Activated CD8-positive, alpha-beta T cell treated with anti-CD3 and anti-CD28 coated beads, Interleukin-2, amount 10 ng/mL, durations not matched to agents 7 days and 5 days (primary cell): ENCODE measurements around the gene BCKDHA. TPM values are rescaled to one million over a fixed set of nuclear protein-coding genes. Genes with fewer than 3 reads are reported as not detected.

Experiments
- ATAC-seq: fragments of 150-1000 bp; cut with Tn5 transposase; one replicate; pipeline ENCODE4 v1.10.0; 2021; ENCODE audit warnings: moderate library complexity
- CTCF ChIA-PET: fragments of 350-600 bp; sonication (Branson Sonifier 250); formaldehyde crosslinking; loops from one replicate; lab custom pipeline; 2021; ENCODE audit warnings: antibody characterized with exemption; lab: Charles Lee
- POLR2A ChIA-PET: fragments of 350-600 bp; sonication (Branson Sonifier 250); formaldehyde crosslinking; loops from one replicate; lab custom pipeline; 2021; ENCODE audit warnings: antibody characterized with exemption; lab: Charles Lee
- DNase-seq: peaks from one replicate; pipeline ENCODE4 v3.0.0-alpha.2; 2020
- H3K27ac Mint-ChIP-seq: one replicate; pipeline ENCODE4 v1.8.0; 2021; ENCODE audit warnings: mild to moderate bottlenecking, mixed read lengths
- H3K27me3 Mint-ChIP-seq: one replicate; pipeline ENCODE4 v1.8.0; 2021; ENCODE audit warnings: low read depth, mixed read lengths
- H3K36me3 Mint-ChIP-seq: one replicate; pipeline ENCODE4 v1.8.0; 2021; ENCODE audit warnings: low read depth, mixed read lengths
- H3K4me1 Mint-ChIP-seq: one replicate; pipeline ENCODE4 v1.8.0; 2021; ENCODE audit warnings: low read depth, mixed read lengths
- H3K4me3 Mint-ChIP-seq: one replicate; pipeline ENCODE4 v1.8.0; 2021; ENCODE audit warnings: mild to moderate bottlenecking, mixed read lengths
- H3K9me3 Mint-ChIP-seq: one replicate; pipeline ENCODE4 v1.8.0; 2022; ENCODE audit warnings: mixed read lengths; ENCODE audit not compliant: insufficient read depth
- total RNA-seq, 2 experiments: library from RNA; stranded (reverse); gene quantifications; one replicate each; pipeline ENCODE4 v1.2.3, GENCODE V29; 2021

Gene BCKDHA
- total RNA-seq, 2 experiments from 2014 or later = 15.8 to 24.5 TPM

GRCh38 chr19:41355802-41356201 lies 41.8 kb upstream of the BCKDHA start:
- H3K36me3 Mint-ChIP-seq = peaks cover 37% of the 10 kb centered on the region
- peaks cover 59% of the 10 kb centered on the region for H3K4me1 Mint-ChIP-seq
- no peaks in the 10 kb centered on the region for H3K9me3 Mint-ChIP-seq
- ChIA-PET CTCF (interaction anchor here (0.9 to 2.6 kb wide), 9 partner anchors 9 to 75 kb away, joined by 3 to 35 read pairs (median 3); partner anchors contain the start of gene B9D2), POLR2A (interaction anchor here (0.6 to 2.7 kb wide), 4 partner anchors 8 to 92 kb away, joined by 3 to 12 read pairs (median 7); partner anchors contain the start of genes B9D2 and HNRNPUL1)
- DNase-seq (no peak), ATAC-seq (no peak)
- no peaks in the 10 kb centered on the region for H3K27me3 Mint-ChIP-seq
- peak overlapping the region; percentile 64 for H3K4me3 Mint-ChIP-seq
- peak overlapping the region; percentile 95 for H3K27ac Mint-ChIP-seq

DNA sequence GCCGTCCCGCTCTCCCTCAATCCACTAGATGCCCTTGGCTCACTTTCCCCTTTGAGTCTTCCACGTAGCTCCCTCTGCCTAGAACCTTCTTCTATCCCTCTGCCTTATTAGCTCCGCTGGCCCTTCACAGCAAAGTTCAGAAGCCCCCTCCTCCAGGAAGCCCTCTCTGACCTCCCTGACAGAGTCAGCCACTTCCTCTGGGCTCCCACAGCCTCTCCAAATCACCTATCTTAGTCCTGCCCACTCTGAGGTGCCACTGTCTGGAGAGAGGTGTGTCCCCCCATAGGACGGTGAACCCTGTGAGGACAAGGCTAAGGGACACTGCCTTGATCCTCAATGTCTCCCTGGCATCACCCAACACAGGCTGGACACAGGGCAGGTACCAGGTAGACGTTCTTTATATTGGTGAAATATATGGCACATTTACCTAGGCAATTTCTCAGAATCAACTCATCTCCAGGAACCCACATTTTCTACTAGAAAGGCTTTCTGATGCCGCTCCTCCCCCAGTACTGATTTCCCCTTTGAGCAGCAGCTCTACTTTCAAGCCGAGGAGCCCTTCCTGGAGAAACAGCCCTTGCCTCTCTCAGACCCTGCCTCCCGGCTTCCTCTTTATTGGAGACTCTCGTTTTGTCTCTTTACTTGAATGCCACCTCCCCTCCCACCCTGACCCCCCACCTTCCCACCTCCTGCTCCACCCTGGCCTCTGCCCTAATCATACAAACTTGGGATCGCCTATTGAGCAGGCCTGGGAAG lies 40.5 kb upstream of the BCKDHA start:
- H3K27ac Mint-ChIP-seq = peak overlapping the region; percentile 95
- H3K9me3 Mint-ChIP-seq = no peaks in the 10 kb centered on the region
- ATAC-seq (peak; percentile 6), DNase-seq (peak; percentile 66)
- peaks cover 59% of the 10 kb centered on the region for H3K4me1 Mint-ChIP-seq
- H3K36me3 Mint-ChIP-seq = peaks cover 27% of the 10 kb centered on the region
- peak overlapping the region; percentile 64 for H3K4me3 Mint-ChIP-seq
- ChIA-PET CTCF (interaction anchor here (0.8 to 1.4 kb wide), 4 partner anchors 48 to 551 kb away, joined by 3 to 6 read pairs (median 3); no protein-coding TSS in a partner anchor), POLR2A (interaction anchor here (1.0 to 2.7 kb wide), 5 partner anchors 7 to 209 kb away, joined by 3 to 12 read pairs (median 4); partner anchors contain the start of genes B9D2 and EXOSC5)
- no peaks in the 10 kb centered on the region for H3K27me3 Mint-ChIP-seq

DNA sequence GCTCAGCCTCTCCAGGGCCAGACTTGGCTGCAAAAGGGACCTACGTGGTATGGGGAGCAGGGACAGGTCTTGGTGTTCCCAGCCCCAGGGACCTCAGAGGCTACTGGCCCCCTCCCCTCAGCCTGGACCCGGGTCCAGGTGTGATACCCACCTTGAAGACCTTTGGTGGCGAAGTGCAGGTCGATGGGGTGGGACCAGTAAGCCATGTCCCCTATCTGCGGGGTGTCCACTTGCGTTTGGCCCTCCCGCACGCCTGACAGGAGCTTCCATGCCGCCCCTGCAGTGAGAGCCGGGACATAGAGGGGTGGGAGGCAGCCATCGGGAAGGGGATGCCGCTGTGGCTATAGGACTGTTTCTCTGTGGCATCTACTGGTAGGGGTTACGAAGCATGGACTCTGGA lies 39.9 kb upstream of the BCKDHA start:
- H3K9me3 Mint-ChIP-seq = no peaks in the 10 kb centered on the region
- no peaks in the 10 kb centered on the region for H3K27me3 Mint-ChIP-seq
- ChIA-PET POLR2A (interaction anchor here (1.0 kb wide), 2 partner anchors 39 to 208 kb away, joined by 3 to 4 read pairs; partner anchors contain the start of gene EXOSC5), CTCF (interaction anchor here (1.2 kb wide), 1 partner anchor 552 kb away, joined by 3 read pairs; no protein-coding TSS in a partner anchor)
- H3K27ac Mint-ChIP-seq = peak overlapping the region; percentile 95
- no peak for DNase-seq
- H3K4me3 Mint-ChIP-seq = peak overlapping the region; percentile 64
- H3K4me1 Mint-ChIP-seq = peaks cover 64% of the 10 kb centered on the region
- ATAC-seq = no peak
- H3K36me3 Mint-ChIP-seq = peaks cover 28% of the 10 kb centered on the region

GRCh38 chr19:41359741-41360140 lies 37.9 kb upstream of the BCKDHA start:
- Mint-ChIP-seq H3K4me3 (no peak overlapping the region), H3K9me3 (no peaks in the 10 kb centered on the region), H3K4me1 (peaks cover 67% of the 10 kb centered on the region), H3K36me3 (peaks cover 27% of the 10 kb centered on the region), H3K27ac (peak overlapping the region; percentile 30), H3K27me3 (no peaks in the 10 kb centered on the region)
- ATAC-seq (no peak), DNase-seq (no peak)
- POLR2A ChIA-PET = no interaction called here
- CTCF ChIA-PET = no interaction called here

DNA sequence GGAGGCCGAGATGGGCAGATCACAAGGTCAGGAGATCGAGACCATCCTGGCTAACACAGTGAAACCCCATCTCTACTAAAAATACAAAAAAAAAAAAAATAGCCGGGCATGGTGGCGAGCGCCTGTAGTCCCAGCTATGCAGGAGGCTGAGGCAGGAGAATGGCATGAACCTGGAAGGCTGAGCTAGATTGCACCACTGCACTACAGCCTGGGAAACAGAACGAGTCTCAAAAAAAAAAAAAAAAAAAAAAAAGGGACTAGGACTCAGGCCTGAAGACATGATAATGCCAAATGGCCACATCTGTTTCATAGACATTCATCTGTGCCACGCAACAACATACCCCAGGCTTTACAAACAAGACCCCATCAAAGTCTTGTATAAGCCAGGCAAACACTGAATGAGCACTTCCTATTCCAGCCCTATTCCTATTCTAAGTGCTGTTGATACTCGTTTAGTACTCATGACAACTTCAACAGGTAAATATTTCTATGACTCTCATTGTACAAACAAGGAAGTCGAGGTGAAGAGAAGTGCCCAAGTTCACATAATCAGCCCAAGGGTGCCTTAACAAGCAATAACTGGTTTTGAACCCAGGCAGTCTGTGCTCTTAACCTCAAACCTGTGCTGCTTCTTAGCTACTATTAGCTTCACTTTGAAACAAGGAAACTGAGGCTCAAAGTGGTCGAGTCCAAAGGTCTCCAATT lies 35.3 kb upstream of the BCKDHA start:
- Mint-ChIP-seq H3K9me3 (no peaks in the 10 kb centered on the region), H3K4me1 (peaks cover 47% of the 10 kb centered on the region), H3K36me3 (peaks cover 12% of the 10 kb centered on the region), H3K27ac (peak overlapping the region; percentile 99), H3K27me3 (no peaks in the 10 kb centered on the region), H3K4me3 (peak overlapping the region; percentile 93)
- ChIA-PET POLR2A (interaction anchor here (3.7 kb wide), 1 partner anchor 10 kb away, joined by 27 read pairs; no protein-coding TSS in a partner anchor), CTCF (interaction anchor here (2.9 kb wide), 1 partner anchor 10 kb away, joined by 31 read pairs; the partner anchor contains the start of gene TGFB1)
- DNase-seq = no peak
- no peak for ATAC-seq

- H3K27ac Mint-ChIP-seq = peak overlapping the region; percentile 99
- peaks cover 11% of the 10 kb centered on the region for H3K36me3 Mint-ChIP-seq
- peaks cover 39% of the 10 kb centered on the region for H3K4me1 Mint-ChIP-seq
- CTCF ChIA-PET = interaction anchor here (0.7 to 3.6 kb wide), 12 partner anchors 8 to 208 kb away, joined by 3 to 35 read pairs (median 6); partner anchors contain the start of genes CCDC97, DMAC2, HNRNPUL1 and TGFB1
- H3K4me3 Mint-ChIP-seq = peak overlapping the region; percentile 93
- no peaks in the 10 kb centered on the region for H3K9me3 Mint-ChIP-seq
- H3K27me3 Mint-ChIP-seq = no peaks in the 10 kb centered on the region
- no peak for DNase-seq
- POLR2A ChIA-PET = interaction anchor here (1.3 to 3.7 kb wide), 3 partner anchors 8 to 38 kb away, joined by 3 to 27 read pairs (median 12); no protein-coding TSS in a partner anchor
- no peak for ATAC-seq
Observed at GRCh38 chr19:41363371-41363752, 34.3 kb upstream of the BCKDHA start.

DNA sequence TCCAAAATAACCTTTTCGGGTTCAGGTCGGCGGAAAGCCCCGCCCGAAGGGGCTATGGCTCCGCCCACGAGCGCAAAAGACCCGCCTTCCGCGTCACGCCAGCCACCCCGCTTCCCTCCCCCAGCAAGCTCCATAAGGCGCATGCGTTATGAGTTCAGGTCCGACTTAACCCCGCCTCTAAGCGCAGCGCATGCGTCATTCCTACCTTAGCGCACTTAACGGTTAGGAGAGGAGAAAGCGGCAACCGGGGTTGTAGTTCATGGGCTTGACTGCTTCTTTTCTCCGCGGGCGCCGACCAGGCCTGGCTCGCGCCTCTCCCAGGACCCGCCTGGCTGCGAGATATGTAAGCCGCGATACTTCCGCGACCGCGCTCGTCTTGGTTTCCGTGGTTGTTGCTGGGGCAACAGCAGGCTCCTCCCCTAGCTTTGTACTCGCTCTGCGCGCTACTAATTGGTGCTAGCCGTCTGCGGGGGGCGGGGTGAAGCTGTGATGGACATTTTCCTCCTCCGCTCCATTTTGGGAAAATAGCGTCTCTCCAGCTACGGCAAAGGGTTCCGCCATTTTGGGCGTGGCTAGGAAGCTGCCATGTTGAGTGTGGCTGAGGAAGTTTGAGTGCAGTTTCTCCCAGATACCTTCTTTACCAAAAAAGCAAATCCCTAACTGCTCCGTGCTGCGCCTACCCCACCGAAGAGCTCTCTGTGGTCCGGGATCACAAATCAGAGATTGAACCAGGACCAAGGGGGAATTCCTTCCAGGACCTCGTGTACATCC lies 33.7 kb upstream of the BCKDHA start, which contains the start of gene B9D2:
Gene B9D2, minus strand, starts transcription at position 397 of the 771 bp plus-strand sequence. CDS start 630 bp downstream, outside the sequence.
- Mint-ChIP-seq H3K27me3 (no peaks in the 10 kb centered on the region), H3K36me3 (peaks cover 11% of the 10 kb centered on the region), H3K4me1 (peaks cover 37% of the 10 kb centered on the region), H3K9me3 (no peaks in the 10 kb centered on the region), H3K27ac (peak within 1 kb of the TSS; percentile 99), H3K4me3 (peak within 1 kb of the TSS; percentile 93)
- ATAC-seq = peak; percentile 96
- ChIA-PET POLR2A (interaction anchor here (0.9 to 3.7 kb wide), 7 partner anchors 8 to 101 kb away, joined by 3 to 27 read pairs (median 3); partner anchors contain the start of genes DMAC2 and HNRNPUL1), CTCF (interaction anchor here (1.0 to 3.6 kb wide), 13 partner anchors 8 to 232 kb away, joined by 3 to 35 read pairs (median 5); partner anchors contain the start of genes CCDC97, DMAC2, HNRNPUL1 and TGFB1)
- DNase-seq = peak; percentile 99

- DNase-seq (no peak), ATAC-seq (no peak)
- CTCF ChIA-PET = interaction anchor here (1.0 to 3.6 kb wide), 12 partner anchors 9 to 231 kb away, joined by 3 to 35 read pairs (median 6); partner anchors contain the start of genes CCDC97, DMAC2, HNRNPUL1 and TGFB1
- no peaks in the 10 kb centered on the region for H3K9me3 Mint-ChIP-seq
- peak overlapping the region; percentile 99 for H3K27ac Mint-ChIP-seq
- POLR2A ChIA-PET = interaction anchor here (0.9 to 3.7 kb wide), 7 partner anchors 9 to 102 kb away, joined by 3 to 27 read pairs (median 3); partner anchors contain the start of genes DMAC2 and HNRNPUL1
- H3K36me3 Mint-ChIP-seq = peaks cover 10% of the 10 kb centered on the region
- H3K27me3 Mint-ChIP-seq = no peaks in the 10 kb centered on the region
- peaks cover 35% of the 10 kb centered on the region for H3K4me1 Mint-ChIP-seq
- peak overlapping the region; percentile 93 for H3K4me3 Mint-ChIP-seq
Observed at GRCh38 chr19:41364524-41365391, 32.9 kb upstream of the BCKDHA start.

DNA sequence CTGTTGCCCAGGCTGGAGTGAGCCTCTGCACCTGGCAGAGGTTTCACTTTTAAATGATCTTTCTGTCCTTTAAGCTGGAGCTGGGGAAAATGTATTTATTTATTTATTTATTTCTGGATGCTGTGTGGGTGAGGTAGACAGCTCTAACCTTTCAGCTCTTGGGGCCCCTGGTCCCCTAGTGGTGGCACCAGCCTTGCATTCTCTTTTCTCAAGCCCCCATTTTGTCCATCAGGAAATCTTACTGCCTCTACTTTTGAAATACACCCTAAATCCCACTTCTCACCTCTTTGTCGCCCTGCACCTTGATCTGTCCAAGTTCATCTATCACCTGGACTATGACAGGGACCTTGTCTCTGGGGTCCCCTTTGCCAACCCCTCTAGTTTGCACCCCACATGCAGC lies 31.5 kb upstream of the BCKDHA start:
- peak overlapping the region; percentile 6 for H3K27ac Mint-ChIP-seq
- ChIA-PET POLR2A (no interaction called here), CTCF (interaction anchor here (0.9 to 3.6 kb wide), 7 partner anchors 10 to 103 kb away, joined by 3 to 35 read pairs (median 4); partner anchors contain the start of gene CCDC97)
- no peak overlapping the region for H3K4me3 Mint-ChIP-seq
- no peaks in the 10 kb centered on the region for H3K27me3 Mint-ChIP-seq
- ATAC-seq = no peak
- DNase-seq = peak; percentile 46
- peaks cover 26% of the 10 kb centered on the region for H3K4me1 Mint-ChIP-seq
- H3K36me3 Mint-ChIP-seq = peaks cover 7% of the 10 kb centered on the region
- no peaks in the 10 kb centered on the region for H3K9me3 Mint-ChIP-seq
